Natural killer cell (primary cell): ENCODE results near the gene POLD1. TPM values are rescaled to one million over a fixed set of nuclear protein-coding genes. Genes with fewer than 3 reads are reported as not detected.
"Not testable (repeated sequence)": the region's sequence is repeated elsewhere in the genome, so short reads cannot be mapped to it uniquely, and the experiment has no call there.

Source experiments
- ATAC-seq, 3 donors: fragments of 150-1000 bp in 2 of 3; fragments of 200-7000 bp in 1 of 3; cut with Tn5 transposase; 1 replicate in 1 of 3; 2 replicates in 2 of 3; pipeline ENCODE4 v1.10.0; 2021; ENCODE audit warnings: mild to moderate bottlenecking in 2 of 3, moderate library complexity in 2 of 3
- DNase-seq, 2 donors: peaks; one replicate each; pipeline versions ENCODE4 v3.0.0 to v3.0.0-alpha.2; 2013 to 2021; ENCODE audit warnings: mixed read lengths in 1 of 2
- H3K27ac ChIP-seq: one replicate; pipeline ENCODE4 v1.5.1; 2013; ENCODE audit warnings: mild to moderate bottlenecking, low read length
- H3K27me3 ChIP-seq: one replicate; pipeline ENCODE4 v1.6.1; 2013; ENCODE audit warnings: low read length; ENCODE audit not compliant: control insufficient read depth, insufficient read depth
- H3K36me3 ChIP-seq: one replicate; pipeline ENCODE4 v1.6.1; 2013; ENCODE audit warnings: low read length; ENCODE audit not compliant: control insufficient read depth, insufficient read depth
- H3K4me1 ChIP-seq: one replicate; pipeline ENCODE4 v1.6.1; 2013; ENCODE audit warnings: low read length; ENCODE audit not compliant: control insufficient read depth, insufficient read depth
- H3K4me3 ChIP-seq: one replicate; pipeline ENCODE4 v1.5.1; 2013; ENCODE audit warnings: low read length
- H3K9me3 ChIP-seq: one replicate; pipeline ENCODE4 v1.6.1; 2013; ENCODE audit warnings: low read length; ENCODE audit not compliant: control insufficient read depth, insufficient read depth
- H3K27ac Mint-ChIP-seq, 2 donors: one replicate each; pipeline ENCODE4 v1.8.0; 2022; ENCODE audit warnings: mild to moderate bottlenecking in 2 of 2, mixed read lengths in 2 of 2, moderate library complexity in 1 of 2
- H3K27me3 Mint-ChIP-seq, 2 donors: one replicate each; pipeline ENCODE4 v1.8.0; 2022; ENCODE audit warnings: low read depth in 2 of 2, mixed read lengths in 2 of 2
- H3K36me3 Mint-ChIP-seq: one replicate; pipeline ENCODE4 v1.8.0; 2022; ENCODE audit warnings: mixed read lengths
- H3K4me1 Mint-ChIP-seq, 2 donors: one replicate each; pipeline ENCODE4 v1.8.0; 2022; ENCODE audit warnings: mixed read lengths in 2 of 2
- H3K4me3 Mint-ChIP-seq: one replicate; pipeline ENCODE4 v1.8.0; 2022; ENCODE audit warnings: mild to moderate bottlenecking, moderate library complexity, mixed read lengths
- H3K9me3 Mint-ChIP-seq, 2 donors: one replicate each; pipeline ENCODE4 v1.8.0; 2022; ENCODE audit warnings: mixed read lengths in 2 of 2
- WGBS: methylation state at CpG from one replicate; pipeline ENCODE4 v1.1.7; 2013; ENCODE audit warnings: missing lambda C conversion rate; ENCODE audit not compliant: insufficient coverage; 5-methylcytosine and 5-hydroxymethylcytosine counted together
- intact Hi-C: fragments of 100-400 bp; cut with micrococcal nuclease; formaldehyde crosslinking; loops from one replicate; pipeline ENCODE4 v1.14.2; 2022
- total RNA-seq, 4 donors: library from RNA; stranded (reverse); fragments of 120-200 nt in 1 of 4; gene quantifications; one replicate each; pipeline versions ENCODE4 v1.2.3 to v1.2.4, GENCODE V29; 2013 to 2022
- TF ChIP-seq, protein P1 (sequence below): fragments of 200-600 bp; IDR thresholded peaks from one replicate; pipeline ENCODE4 v1.8.0; 2022; ENCODE audit warnings: antibody characterized with exemption

Gene POLD1
- total RNA-seq: 10 to 100 TPM; 26.1 to 32.0 (median 30.2) TPM
- total RNA-seq (2013): 24.4 TPM

GRCh38 chr19:50383852-50384684 is at the start of gene POLD1:
Gene POLD1, plus strand, starts transcription at chr19:50384347. Its CDS starts 14,505 bp downstream, at chr19:50398852.
- no peaks in the 10 kb centered on the region for H3K36me3 Mint-ChIP-seq

GRCh38 chr19:50334741-50335421 is 49.3 kb upstream of the POLD1 start:
- Histone ChIP-seq H3K36me3 (no peaks in the 10 kb centered on the region), H3K9me3 (peaks cover 4% of the 10 kb centered on the region), H3K4me3 (no peak overlapping the region), H3K27me3 (peaks cover 21% of the 10 kb centered on the region), H3K27ac (no peak overlapping the region), H3K4me1 (peaks cover 45% of the 10 kb centered on the region)
- H3K27ac Mint-ChIP-seq: peak overlapping the region in 1 of 2 donors; percentile 83
- WGBS: 95% methylated on average over 12 of the region's 12 CpGs
- intact Hi-C loops: no loop called here
- H3K36me3 Mint-ChIP-seq: peaks cover 6% of the 10 kb centered on the region
- no peaks in the 10 kb centered on the region for H3K9me3 Mint-ChIP-seq
- H3K27me3 Mint-ChIP-seq: peaks cover 38 to 42% of the 10 kb centered on the region in 2 donors
- H3K4me3 Mint-ChIP-seq: peak overlapping the region; percentile 69
- DNase-seq (no peak), ATAC-seq (no peak)
- peaks cover 30 to 49% of the 10 kb centered on the region in 2 donors for H3K4me1 Mint-ChIP-seq
- TF ChIP-seq, protein P1, sequence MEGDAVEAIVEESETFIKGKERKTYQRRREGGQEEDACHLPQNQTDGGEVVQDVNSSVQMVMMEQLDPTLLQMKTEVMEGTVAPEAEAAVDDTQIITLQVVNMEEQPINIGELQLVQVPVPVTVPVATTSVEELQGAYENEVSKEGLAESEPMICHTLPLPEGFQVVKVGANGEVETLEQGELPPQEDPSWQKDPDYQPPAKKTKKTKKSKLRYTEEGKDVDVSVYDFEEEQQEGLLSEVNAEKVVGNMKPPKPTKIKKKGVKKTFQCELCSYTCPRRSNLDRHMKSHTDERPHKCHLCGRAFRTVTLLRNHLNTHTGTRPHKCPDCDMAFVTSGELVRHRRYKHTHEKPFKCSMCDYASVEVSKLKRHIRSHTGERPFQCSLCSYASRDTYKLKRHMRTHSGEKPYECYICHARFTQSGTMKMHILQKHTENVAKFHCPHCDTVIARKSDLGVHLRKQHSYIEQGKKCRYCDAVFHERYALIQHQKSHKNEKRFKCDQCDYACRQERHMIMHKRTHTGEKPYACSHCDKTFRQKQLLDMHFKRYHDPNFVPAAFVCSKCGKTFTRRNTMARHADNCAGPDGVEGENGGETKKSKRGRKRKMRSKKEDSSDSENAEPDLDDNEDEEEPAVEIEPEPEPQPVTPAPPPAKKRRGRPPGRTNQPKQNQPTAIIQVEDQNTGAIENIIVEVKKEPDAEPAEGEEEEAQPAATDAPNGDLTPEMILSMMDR: no peak

More at GRCh38 chr19:50383852-50384684, at the start of gene POLD1:
- Histone ChIP-seq H3K27ac (peak within 1 kb of the TSS; percentile 78), H3K36me3 (peaks cover 32% of the 10 kb centered on the region), H3K4me3 (peak within 1 kb of the TSS; percentile 64), H3K27me3 (no peaks in the 10 kb centered on the region), H3K4me1 (peaks cover 21% of the 10 kb centered on the region), H3K9me3 (no peaks in the 10 kb centered on the region)
- Mint-ChIP-seq H3K4me1 (peaks cover 27 to 38% of the 10 kb centered on the region in 2 donors), H3K27ac (peak within 1 kb of the TSS; percentile 94 to 97), H3K4me3 (peak within 1 kb of the TSS; percentile 98), H3K9me3 (no peaks in the 10 kb centered on the region), H3K27me3 (no peaks in the 10 kb centered on the region)
- TF ChIP-seq, protein P1: no peak
- DNase-seq (peak; percentile 98 to 100), ATAC-seq (peak; percentile 88 to 98 (median 94))
- WGBS: under 1% methylated on average over 78 of the region's 78 CpGs
- intact Hi-C loops: loop anchor here (1.0 kb wide), 1 partner anchor 8 kb away; the partner anchor contains the start of gene NR1H2

GRCh38 chr19:50337031-50337430 is 47.1 kb upstream of the POLD1 start:
- H3K4me1 Mint-ChIP-seq: peaks cover 9 to 28% of the 10 kb centered on the region in 2 donors
- 82% methylated on average over 5 of the region's 6 CpGs for WGBS
- H3K9me3 Mint-ChIP-seq, H3K4me3 ChIP-seq, H3K4me3 Mint-ChIP-seq, H3K27ac Mint-ChIP-seq, H3K9me3 ChIP-seq, intact Hi-C loops, H3K36me3 Mint-ChIP-seq, DNase-seq, H3K27ac ChIP-seq, H3K36me3 ChIP-seq, ATAC-seq: not testable (repeated sequence)
- H3K27me3 ChIP-seq: peaks cover 10% of the 10 kb centered on the region
- peaks cover 20 to 26% of the 10 kb centered on the region in 2 donors for H3K27me3 Mint-ChIP-seq
- peaks cover 29% of the 10 kb centered on the region for H3K4me1 ChIP-seq

DNA sequence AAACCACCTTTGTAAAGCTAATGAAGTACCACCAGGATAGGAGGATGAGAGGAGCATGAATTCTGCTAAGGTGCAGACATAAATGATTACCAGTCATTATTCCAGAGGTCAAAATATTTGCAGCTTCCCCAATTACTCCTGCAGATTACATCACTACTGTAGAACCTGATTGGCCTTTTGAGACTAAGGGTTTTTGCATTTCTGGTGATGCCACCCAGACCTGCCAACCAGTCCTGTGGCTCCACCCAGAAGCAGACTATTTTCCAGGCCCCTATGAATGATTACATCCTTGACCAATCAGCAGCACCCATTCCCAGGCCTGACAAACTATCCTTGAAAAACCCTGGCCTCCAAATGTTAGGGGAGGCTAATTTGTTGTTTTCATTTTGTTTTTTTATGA is 43.8 kb upstream of the POLD1 start:
- H3K4me1 ChIP-seq: peaks cover 5% of the 10 kb centered on the region
- H3K27me3 ChIP-seq: no peaks in the 10 kb centered on the region
- no peak overlapping the region for H3K27ac ChIP-seq
- TF ChIP-seq, protein P1: no peak
- intact Hi-C loops: no loop called here
- H3K9me3 ChIP-seq: peaks cover 2% of the 10 kb centered on the region
- no peak for DNase-seq
- H3K4me3 Mint-ChIP-seq: no peak overlapping the region
- H3K27ac Mint-ChIP-seq: no peak overlapping the region
- no peaks in the 10 kb centered on the region for H3K36me3 ChIP-seq
- ATAC-seq: no peak
- peaks cover 8 to 15% of the 10 kb centered on the region in 2 donors for H3K27me3 Mint-ChIP-seq
- H3K9me3 Mint-ChIP-seq: no peaks in the 10 kb centered on the region
- H3K4me3 ChIP-seq: no peak overlapping the region
- H3K36me3 Mint-ChIP-seq: no peaks in the 10 kb centered on the region
- peaks cover 0 to 3% of the 10 kb centered on the region in 2 donors for H3K4me1 Mint-ChIP-seq
